ENCODE data around the gene FAM162A. TPM values are rescaled to one million over a fixed set of nuclear protein-coding genes. Genes with fewer than 3 reads are reported as not detected.

FAM162A gene
- total and polyA plus RNA-seq, 11 donors, result 46.7 to 269 (median 109) TPM

DNA sequence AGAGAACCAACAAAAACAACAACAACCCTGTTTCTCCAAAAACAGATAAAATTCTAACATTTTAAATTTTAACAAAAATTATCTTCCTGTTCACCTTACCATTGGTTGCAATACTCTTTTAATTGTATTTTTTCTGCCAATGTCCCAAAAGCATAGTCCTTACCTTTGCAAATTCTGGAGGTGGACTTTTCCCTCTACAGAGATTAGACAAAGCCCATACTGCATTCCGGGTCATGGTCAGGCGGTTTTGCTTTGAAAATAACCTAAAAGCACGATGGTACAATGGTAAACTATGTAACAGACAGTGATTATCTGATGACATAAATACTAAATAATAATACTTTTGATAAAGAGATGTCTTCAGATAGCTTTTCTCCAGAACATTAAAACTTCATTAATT lies 67.4 kb downstream of the FAM162A start:
- TF ChIP-seq POLR2A (IDR thresholded peaks at IDR 0.05) (no peak), CTCF (IDR thresholded peaks at IDR 0.05) (no peak)
- Histone ChIP-seq H3K4me1 (peaks cover 0 to 3% (median 0%) of the 10 kb centered on the region in 12 donors), H3K4me3 (no peak overlapping the region), H3K27ac (no peak overlapping the region), H3K36me3 (peaks cover 0 to 93% (median 64%) of the 10 kb centered on the region in 9 donors), H3K27me3 (no peaks in the 10 kb centered on the region), H3K9me3 (peaks cover 0 to 5% (median 0%) of the 10 kb centered on the region in 12 donors)
- DNase-seq, result no peak
- no peak for ATAC-seq
- WGBS, 4 donors, result 90 to 95% (median 93%) methylated on average over 3 of the region's 3 CpGs
- intact Hi-C loops (cut with DNase I), result loop anchor here in 1 of 10 donors (10.0 kb wide), 1 partner anchor 63 kb away; the partner anchor contains the start of gene KPNA1

DNA sequence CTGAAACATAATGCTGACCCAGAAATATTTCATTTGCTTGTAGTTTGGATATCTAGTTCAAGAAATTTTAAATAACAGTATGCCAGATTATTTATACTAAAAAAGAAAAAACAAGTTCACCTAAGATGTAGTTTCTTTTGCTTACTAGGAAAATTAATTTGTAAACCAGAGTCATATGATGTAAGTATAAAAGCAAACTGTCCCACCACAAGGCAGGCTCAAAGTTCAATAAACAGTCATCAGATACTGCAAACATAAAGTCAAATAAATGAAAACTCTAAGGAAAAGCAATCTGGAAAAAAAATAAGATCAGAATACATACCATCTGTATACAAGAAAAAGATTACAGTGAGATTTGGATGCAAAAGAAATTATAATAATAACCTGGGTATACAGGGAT lies 72.1 kb downstream of the FAM162A start:
- Histone ChIP-seq H3K4me3 (no peak overlapping the region), H3K27me3 (no peaks in the 10 kb centered on the region), H3K27ac (no peak overlapping the region), H3K36me3 (peaks cover 0 to 94% (median 67%) of the 10 kb centered on the region in 9 donors), H3K9me3 (no peaks in the 10 kb centered on the region), H3K4me1 (no peaks in the 10 kb centered on the region)
- DNase-seq, result no peak
- TF ChIP-seq POLR2A (IDR thresholded peaks at IDR 0.05) (no peak), CTCF (IDR thresholded peaks at IDR 0.05) (no peak)
- intact Hi-C loops (cut with DNase I), result loop anchor here in 4 of 10 donors (2.0 to 10.0 kb wide), 3 partner anchors 59 to 226 kb away; partner anchors contain the start of genes PARP14 (in 4 of the 4) and KPNA1 (in 1 of the 4)
- ATAC-seq, result no peak

- no peaks in the 10 kb centered on the region for H3K27me3 ChIP-seq
- no peaks in the 10 kb centered on the region for H3K9me3 ChIP-seq
- DNase-seq (no peak), ATAC-seq (no peak)
- no peak overlapping the region for H3K27ac ChIP-seq
- H3K36me3 ChIP-seq, result peaks cover 0 to 97% (median 72%) of the 10 kb centered on the region in 9 donors
- intact Hi-C loops (cut with DNase I), result loop anchor here in 6 of 10 donors (2.0 to 10.0 kb wide), 5 partner anchors 57 to 225 kb away; partner anchors contain the start of genes PARP14 (in 4 of the 6) and KPNA1 (in 2 of the 6)
- TF ChIP-seq POLR2A (IDR thresholded peaks at IDR 0.05) (no peak), CTCF (IDR thresholded peaks at IDR 0.05) (no peak)
- WGBS, 4 donors, result 91 to 95% (median 93%) methylated on average over 2 of the region's 2 CpGs
- H3K4me3 ChIP-seq, result no peak overlapping the region
- no peaks in the 10 kb centered on the region for H3K4me1 ChIP-seq
Measured at GRCh38 chr3:122457706-122458105, 73.7 kb downstream of the FAM162A start.

DNA sequence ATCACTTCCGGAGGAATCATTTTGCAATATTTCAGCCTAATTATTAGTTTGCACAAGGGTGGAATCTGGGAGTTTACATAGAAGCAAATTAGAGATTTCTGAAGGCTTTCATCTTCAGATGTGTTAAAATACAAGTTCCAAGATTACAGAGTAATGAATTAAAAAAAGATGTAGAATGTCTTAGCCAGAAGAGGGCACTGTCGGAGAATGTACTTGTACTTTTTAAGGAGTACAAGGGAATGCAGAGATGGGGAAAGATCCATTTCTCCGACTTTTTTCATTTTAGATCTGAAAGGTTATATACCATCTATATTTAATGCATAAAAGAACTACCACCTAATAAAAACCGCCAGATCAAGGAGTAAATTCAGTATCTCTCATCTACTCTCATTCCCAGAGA lies 75.0 kb downstream of the FAM162A start:
- peak; percentile 5 to 61 (median 41) for TF ChIP-seq CTCF (IDR thresholded peaks at IDR 0.05)
- no peak for TF ChIP-seq POLR2A (IDR thresholded peaks at IDR 0.05)
- WGBS, 4 donors, result 64 to 73% (median 67%) methylated on average over 4 of the region's 4 CpGs
- DNase-seq (no peak), ATAC-seq (no peak)
- Histone ChIP-seq H3K36me3 (peaks cover 0 to 97% (median 71%) of the 10 kb centered on the region in 9 donors), H3K4me3 (no peak overlapping the region), H3K27me3 (no peaks in the 10 kb centered on the region), H3K27ac (no peak overlapping the region), H3K9me3 (no peaks in the 10 kb centered on the region), H3K4me1 (no peaks in the 10 kb centered on the region)
- intact Hi-C loops (cut with DNase I), result loop anchor here in 6 of 10 donors (2.0 to 10.0 kb wide), 4 partner anchors 56 to 223 kb away; partner anchors contain the start of genes PARP14 (in 3 of the 6) and KPNA1 (in 2 of the 6)

Measured in heart left ventricle (tissue), 16 donors.